ENCODE results near the gene FBLN5.
"Not testable (repeated sequence)": the region's sequence is repeated elsewhere in the genome, so short reads cannot be mapped to it uniquely, and the experiment has no call there.

Gene FBLN5

GRCh38 chr14:91888641-91889476 is 58.6 kb downstream of the FBLN5 start:
- DNase-seq (ENCODE audit: extremely low read depth in 1 of 2, low read depth in 1 of 2): no peak

- no peak for DNase-seq (ENCODE audit: extremely low read depth in 1 of 2, low read depth in 1 of 2)
Measured at GRCh38 chr14:91886961-91887360, 60.5 kb downstream of the FBLN5 start.

DNA sequence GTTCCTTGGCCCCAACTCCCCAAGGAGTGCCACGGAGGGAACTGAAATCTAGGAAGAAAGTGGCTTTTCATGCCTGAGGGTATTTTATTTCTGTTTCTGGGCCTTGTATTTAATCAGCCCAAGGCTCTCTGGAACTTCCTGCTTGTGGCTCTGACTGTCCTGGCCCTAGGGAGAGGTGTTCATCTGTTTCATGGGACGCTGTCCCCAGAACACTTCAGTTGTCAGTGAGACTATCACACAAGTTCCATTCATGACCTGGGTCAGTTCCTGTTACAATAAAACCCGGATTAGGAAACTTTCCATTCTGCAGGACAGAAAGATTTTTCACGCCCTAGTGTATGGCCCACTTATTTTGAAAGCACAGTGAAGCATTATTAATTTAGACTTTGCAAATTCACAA is 61.7 kb downstream of the FBLN5 start:
- no peak for DNase-seq (ENCODE audit: extremely low read depth in 1 of 2, low read depth in 1 of 2)

DNA sequence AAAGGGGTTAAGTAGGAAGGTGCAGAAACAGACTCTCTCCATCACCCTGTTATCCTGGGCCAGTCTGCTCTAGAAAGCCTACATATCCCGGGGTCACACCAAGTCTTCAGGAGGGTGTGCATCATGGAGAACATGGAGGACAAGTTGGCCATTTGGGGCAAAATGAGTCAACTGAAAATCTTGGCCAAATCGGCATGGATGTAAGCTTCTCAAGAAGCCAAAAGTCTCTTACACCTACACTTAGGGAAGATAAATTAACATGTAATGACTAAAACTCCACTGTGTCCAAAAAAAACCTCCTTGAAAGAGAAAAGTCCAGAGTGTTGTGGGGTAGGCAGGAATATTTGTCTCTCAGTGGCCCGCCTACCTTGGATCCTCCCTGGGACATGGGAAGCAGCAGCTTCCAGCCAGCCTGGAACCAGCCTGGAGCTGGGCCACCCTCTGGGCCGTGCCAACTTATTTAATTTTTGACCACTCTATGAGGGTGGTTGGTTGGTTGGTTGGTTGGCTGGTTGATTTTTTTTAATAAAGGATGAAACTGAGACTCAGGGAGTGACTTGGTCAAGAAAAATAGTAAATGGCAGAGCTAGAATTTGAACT is 62.3 kb downstream of the FBLN5 start:
- no peak for DNase-seq (ENCODE audit: extremely low read depth in 1 of 2, low read depth in 1 of 2)

DNA sequence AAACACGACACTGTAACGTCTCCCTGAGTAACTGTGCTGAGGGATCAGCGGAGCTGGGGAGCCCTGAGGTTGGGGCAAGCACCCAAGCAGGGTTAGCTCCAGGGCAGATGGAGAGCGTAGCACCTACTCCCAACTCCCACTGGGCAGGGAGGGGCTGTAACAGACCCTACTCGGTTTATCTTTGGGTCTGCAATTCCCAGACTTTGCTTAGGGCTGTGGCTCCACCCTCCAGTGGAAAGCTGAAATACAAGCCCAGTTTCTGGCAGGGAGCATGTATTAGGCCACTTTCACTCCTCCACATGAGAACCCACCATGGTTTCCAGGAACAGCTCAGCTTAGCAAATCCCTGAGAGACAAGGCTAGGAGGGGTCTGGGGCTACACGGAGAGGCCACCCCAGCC is 62.8 kb downstream of the FBLN5 start:
- DNase-seq (ENCODE audit: extremely low read depth in 1 of 2, low read depth in 1 of 2): no peak

- DNase-seq (ENCODE audit: extremely low read depth in 1 of 2, low read depth in 1 of 2): no peak
Measured at GRCh38 chr14:91883753-91884152, 63.7 kb downstream of the FBLN5 start.

DNA sequence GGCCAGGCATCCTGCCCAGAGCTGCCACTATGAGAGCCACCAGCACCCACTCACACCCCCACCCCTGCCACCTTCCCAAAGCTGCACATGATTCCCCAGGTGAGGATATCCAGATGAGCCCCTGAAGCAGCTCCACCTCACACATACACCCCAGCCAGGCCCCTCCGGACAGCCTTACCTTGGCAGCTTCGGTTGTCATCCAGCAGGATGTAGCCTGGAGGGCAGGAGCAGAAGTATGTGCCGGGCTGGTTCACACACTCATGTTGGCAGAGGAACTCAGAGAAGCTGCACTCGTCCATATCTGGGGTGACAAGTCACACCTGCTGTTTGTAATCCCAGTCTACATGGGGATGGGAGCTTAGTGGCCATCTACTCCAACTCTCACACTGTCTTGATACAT is 64.7 kb downstream of the FBLN5 start:
- DNase-seq (ENCODE audit: extremely low read depth in 1 of 2, low read depth in 1 of 2): no peak

- DNase-seq (ENCODE audit: extremely low read depth in 1 of 2, low read depth in 1 of 2): no peak
Measured at GRCh38 chr14:91882369-91882768, 65.1 kb downstream of the FBLN5 start.

GRCh38 chr14:91879196-91879595 is 68.3 kb downstream of the FBLN5 start:
- no peak for DNase-seq (ENCODE audit: extremely low read depth in 1 of 2, low read depth in 1 of 2)

DNA sequence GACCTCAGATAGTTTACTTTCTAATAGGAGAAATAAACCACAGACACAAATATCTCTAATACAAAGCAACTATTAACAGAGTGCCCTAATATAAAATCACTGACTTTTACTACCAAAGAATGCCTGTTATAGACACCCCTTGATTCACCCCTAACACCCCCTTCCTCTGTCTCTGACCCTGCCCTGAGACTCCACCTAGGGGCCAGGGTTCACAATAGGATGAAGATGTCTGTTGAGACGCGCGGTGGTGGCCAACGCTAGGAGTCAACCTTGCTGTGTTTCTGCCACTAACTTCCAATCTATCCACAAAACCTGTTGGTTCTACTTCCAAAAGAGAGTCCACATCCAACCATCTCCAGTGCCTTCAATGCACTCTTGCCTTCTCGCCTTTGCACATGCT is 69.2 kb downstream of the FBLN5 start:
- DNase-seq (ENCODE audit: extremely low read depth in 1 of 2, low read depth in 1 of 2): no peak

GRCh38 chr14:91877376-91877915 is 70.0 kb downstream of the FBLN5 start:
- DNase-seq (ENCODE audit: extremely low read depth in 1 of 2, low read depth in 1 of 2): no peak

DNA sequence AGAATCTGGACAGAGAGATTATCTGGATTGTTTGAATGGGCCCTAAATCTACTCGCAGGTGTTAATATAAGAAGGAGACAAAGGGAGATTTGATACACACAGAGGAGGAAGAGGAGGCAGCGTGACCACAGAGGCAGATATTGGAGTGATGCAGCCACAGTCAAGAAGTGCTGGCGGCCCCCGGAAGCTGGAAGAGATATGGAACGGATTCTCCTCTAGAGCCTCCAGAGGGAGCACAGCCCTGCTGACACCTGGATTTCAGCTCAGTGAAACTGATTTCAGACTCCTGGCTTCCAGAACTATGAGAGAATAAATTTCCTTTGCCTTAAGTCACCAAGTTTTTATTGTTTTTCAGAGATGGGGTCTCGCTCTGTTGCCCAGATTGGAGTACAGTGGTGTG is 71.0 kb downstream of the FBLN5 start:
- DNase-seq (ENCODE audit: extremely low read depth in 1 of 2, low read depth in 1 of 2): no peak

DNA sequence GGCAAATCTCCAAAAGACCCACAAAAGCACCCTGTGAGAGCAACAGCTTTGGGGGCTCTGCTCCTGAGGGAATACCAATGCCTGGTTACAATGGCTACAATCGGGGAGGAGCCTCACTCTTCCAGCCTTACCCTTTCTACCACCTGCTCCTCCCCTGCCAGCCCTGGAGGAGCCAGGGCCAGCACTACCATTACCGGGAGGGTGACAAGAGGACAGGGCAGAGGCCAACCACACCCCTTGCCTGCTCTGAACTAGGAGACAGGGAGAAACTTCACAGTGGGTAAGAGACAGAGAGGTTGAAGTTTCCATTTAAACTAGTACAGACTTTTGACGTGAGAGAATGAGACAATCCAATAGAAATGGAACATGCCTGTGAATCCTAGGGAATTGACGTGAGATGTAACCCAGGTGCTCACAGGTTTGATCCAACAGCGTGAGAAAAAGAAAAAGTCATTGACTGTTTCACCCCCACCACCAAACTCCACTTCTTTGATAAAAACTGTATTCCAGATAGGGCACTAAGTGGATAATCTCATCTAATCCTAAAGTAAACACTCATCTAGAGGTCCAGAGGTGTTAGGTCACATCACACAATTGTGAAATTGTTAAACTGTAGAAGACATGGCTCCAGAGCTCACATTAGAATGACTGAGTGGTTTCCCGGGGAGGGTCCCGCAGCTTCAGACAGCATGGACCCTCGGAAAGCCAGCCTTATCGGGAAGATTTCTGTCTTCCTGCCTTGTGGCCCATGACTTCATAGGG is 71.8 kb downstream of the FBLN5 start:
- DNase-seq (ENCODE audit: extremely low read depth in 1 of 2, low read depth in 1 of 2): no peak

DNA sequence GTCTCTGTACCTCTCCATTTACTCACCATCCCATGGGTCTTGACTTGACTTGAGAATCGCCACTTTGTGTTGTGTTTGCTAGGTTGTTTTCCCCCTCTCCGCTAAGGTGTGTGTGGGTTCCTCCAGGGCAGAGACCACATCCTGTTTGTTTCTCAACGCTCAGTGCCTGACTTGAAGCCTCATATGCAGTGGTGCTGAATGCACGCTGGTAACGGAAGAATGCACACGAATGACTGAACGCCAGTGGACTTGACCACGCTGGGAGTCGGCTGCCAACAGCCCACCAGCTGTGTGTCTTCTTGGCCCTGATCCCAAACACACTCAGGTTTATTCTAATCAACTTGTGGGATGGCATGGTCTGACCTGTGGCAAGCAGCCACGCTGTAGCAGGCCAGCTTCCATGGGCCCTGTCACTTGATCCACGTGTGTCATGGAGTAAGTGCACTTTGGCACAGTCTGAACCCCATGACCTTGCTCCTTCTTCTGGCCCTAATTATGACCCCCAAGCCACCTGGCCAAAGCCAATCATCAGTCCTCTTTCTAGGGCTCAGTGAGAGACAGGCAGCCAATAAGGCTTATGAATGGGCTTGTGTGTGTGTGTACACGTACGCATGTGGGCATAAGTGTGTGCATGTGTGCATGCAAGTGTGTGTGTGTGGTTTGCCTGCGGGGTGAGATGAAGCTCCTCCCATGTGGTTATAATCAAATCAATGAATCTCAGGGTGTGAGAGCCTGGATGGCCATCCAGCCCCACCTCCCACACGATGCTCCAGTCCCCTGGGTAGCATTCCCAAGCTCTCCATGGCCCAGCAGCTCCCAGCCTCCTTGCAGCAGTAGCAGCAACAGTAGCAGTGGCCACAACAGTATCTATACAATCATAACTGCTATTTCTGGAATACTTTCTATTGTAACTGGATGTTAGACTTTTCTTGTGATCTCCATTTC is 73.8 kb downstream of the FBLN5 start:
- DNase-seq (ENCODE audit: extremely low read depth in 1 of 2, low read depth in 1 of 2): peak in 1 of 2 donors; percentile 32

GRCh38 chr14:91872517-91873470 is 74.7 kb downstream of the FBLN5 start:
- DNase-seq (ENCODE audit: extremely low read depth in 1 of 2, low read depth in 1 of 2): no peak

GRCh38 chr14:91872011-91872501 is 75.4 kb downstream of the FBLN5 start:
- DNase-seq (ENCODE audit: extremely low read depth in 1 of 2, low read depth in 1 of 2): no peak

- not testable (repeated sequence) for DNase-seq (ENCODE audit: extremely low read depth in 1 of 2, low read depth in 1 of 2)
Measured at GRCh38 chr14:91871401-91871800, 76.1 kb downstream of the FBLN5 start.

- DNase-seq (ENCODE audit: extremely low read depth in 1 of 2, low read depth in 1 of 2): no peak
Measured at GRCh38 chr14:91870890-91871289, 76.6 kb downstream of the FBLN5 start.

- DNase-seq (ENCODE audit: extremely low read depth in 1 of 2, low read depth in 1 of 2): peak; percentile 32 to 57
Measured at GRCh38 chr14:91870001-91870400, 77.5 kb downstream of the FBLN5 start.
